DMS114 treated with DMSO at 0.1 percent for 48 hours (cell line): ENCODE results near the gene MORN3.

Source experiments
- DNase-seq: peaks from one replicate; lab custom pipeline; 2025; ENCODE audit not compliant: unreplicated experiment; lab: John Stamatoyannopoulos, UW

MORN3 gene

DNA sequence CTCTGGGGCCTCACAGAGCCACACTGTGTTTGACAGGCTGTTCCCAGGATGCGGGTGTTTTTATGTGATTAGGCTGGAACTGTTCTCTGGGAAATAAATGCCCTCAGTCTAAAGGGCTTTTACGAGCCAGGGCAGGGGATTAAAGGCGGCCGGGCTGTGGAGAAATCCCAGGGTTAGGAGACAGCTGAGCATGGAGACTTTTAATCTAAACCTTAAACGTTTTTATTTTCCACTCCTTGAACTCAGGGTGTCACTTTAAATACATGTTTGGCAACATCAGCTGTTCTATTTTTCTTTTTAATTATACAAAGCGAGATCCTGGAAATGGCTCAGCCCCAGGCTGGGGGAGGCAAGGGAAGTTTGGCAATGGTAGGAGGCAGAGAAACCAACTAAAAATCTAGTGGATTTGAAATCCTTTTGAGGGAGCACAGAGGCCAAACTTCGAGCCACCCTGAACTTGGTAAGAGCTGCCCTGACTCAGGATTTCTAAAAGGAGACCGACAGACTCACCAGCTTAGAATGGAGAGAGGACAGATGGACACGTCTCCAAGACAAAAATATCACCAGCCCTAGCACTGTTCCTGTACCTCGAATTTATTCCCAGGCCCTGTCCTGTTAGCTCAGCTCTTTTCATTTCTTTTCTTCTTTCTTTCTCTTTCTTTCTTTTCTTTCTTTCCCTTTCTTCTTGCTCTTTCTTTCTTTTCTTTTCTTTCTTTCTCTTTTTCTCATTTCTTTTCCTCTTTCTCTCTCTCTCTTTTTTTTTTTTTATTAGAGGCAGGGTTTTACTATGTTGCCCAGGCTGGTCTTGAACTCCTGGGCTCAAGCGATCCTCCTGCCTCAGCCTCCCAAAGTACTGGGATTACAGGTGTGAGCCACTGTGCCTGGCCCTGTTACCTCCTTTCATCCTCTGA lies 59.0 kb downstream of the MORN3 start:
- no peak for DNase-seq

DNA sequence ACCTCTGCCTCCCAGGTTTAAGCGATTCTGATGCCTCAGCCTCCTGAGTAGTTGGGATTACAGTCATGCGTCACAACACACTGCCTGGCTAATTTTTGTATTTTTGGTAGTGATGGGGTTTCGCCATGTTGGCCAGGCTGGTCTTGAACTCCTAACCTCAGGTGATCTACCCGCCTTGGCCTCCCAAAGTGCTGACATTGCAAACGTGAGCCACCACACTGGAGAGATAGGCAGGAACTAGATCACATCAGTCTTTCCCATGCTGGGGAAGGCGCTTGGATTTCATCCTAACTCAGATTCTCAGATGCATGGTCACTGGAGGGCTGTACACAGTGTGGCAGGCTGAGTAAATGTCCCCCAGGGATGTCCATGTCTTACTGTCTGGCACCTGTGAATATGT lies 61.2 kb downstream of the MORN3 start:
- no peak for DNase-seq

DNA sequence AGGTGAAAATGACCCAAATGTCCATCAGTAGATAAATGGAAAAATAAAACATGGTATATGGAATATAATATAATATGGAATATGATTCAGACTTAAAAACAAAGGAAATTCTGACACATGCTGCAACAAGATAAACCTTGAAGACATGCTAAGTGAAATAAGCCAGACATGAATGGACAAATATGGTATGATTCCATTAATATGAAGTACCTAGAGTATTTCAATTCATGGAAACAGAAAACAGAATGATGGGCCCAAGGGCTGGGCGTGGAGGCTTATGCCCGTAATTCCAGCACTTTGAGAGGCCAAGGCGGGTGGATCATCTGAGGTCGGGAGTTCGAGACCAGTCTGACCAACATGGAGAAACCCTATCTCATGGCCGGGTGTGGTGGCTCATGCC lies 65.9 kb downstream of the MORN3 start:
- no peak for DNase-seq

DNA sequence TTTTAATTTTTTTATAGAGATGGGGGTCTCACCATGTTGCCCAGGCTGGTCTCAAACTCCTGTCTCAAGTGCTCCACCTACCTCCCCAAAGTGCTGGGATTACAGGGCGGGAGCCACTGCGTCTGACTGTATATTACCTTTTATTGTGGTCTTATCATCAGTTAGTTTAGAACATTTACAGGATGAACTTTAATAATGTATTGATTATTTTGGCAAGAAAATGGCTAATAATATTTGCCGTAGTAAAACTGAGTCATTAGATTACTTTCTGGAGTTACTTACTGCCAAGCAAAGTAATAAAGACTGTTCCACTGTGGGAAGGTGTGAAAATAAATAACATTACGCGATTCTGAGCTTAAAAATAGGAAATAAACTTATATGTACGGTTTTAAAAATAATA lies 66.7 kb downstream of the MORN3 start:
- no peak for DNase-seq

DNA sequence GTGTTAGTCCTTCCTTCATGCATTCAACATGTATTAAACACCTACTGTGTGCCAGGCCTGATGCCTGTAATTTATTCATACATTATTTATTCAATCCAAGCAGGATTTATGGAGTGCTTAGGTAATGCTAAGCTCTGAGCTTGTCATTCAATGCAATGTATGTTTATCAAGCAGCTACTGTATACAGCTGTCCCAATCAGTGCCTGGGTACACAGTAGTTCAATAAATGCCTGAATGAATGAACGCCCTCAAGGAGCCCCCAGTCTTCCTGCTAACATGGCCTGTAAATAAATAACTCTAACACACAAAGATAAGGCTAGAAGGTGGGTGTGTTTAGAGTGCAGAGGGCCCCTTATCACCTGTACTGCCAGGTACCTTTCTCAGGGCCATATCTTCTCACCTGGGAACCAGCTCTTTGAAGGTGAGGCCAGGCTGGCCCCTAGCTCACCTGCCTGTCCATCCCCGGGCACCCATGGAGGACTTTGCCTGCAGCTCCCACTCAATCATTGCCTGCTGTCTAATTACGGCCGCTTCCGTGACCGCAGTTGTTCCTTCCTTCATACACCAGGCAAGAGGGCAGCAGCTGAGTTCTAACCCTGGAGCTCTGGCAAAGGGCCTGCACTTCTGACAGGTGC lies 68.6 kb downstream of the MORN3 start:
- no peak for DNase-seq
